ENCODE results near the gene PNMA6F. TPM values are rescaled to one million over a fixed set of nuclear protein-coding genes. Genes with fewer than 3 reads are reported as not detected.

PNMA6F gene
- total and polyA plus RNA-seq, 2 donors (not counting 1 experiment from before 2014, with no cell fraction given) = not detected

GRCh38 chrX:153338836-153339235 lies 17.3 kb upstream of the PNMA6F start:
- Histone ChIP-seq H3K27me3 (ENCODE audit: control insufficient read depth, insufficient read depth, low read length) (no peaks in the 10 kb centered on the region), H3K4me1 (ENCODE audit: control insufficient read depth, extremely low read depth, insufficient read depth, low read length) (no peaks in the 10 kb centered on the region), H3K36me3 (ENCODE audit: control insufficient read depth, insufficient read depth, low read length) (no peaks in the 10 kb centered on the region), H2AFZ (ENCODE audit: low read length) (no peak overlapping the region), H3K27ac (ENCODE audit: insufficient read depth, low read length) (no peak overlapping the region), H4K20me1 (ENCODE audit: control insufficient read depth, extremely low read depth, insufficient read depth, low read length) (no peaks in the 10 kb centered on the region), H3K4me3 (replicated peaks in 1 of 4; ENCODE audit: control extremely low read depth in 1 of 4, insufficient read depth in 1 of 4, low read depth in 3 of 4, low read length in 4 of 4) (no peak overlapping the region), H3K9me3 (ENCODE audit: control insufficient read depth, insufficient read depth, low read depth, low read length) (no peaks in the 10 kb centered on the region), H3K79me2 (ENCODE audit: control insufficient read depth, insufficient read depth, low read length) (peaks cover 8% of the 10 kb centered on the region), H3K4me2 (ENCODE audit: extremely low read depth, insufficient read depth, low read length) (no peak overlapping the region), H3K9ac (ENCODE audit: insufficient read depth, low read length) (no peak overlapping the region)
- no peak for TF ChIP-seq CTCF (conservative IDR thresholded peaks at IDR 0.05 in 1 of 2, IDR thresholded peaks at IDR 0.05 in 1 of 2; ENCODE audit: low read depth in 1 of 2, low read length in 2 of 2)
- TF ChIP-seq EZH2 (IDR thresholded peaks at IDR 0.05; ENCODE audit: low read length, missing control alignments) = no peak
- no peak for DNase-seq (ENCODE audit: low read depth in 2 of 2)

- Histone ChIP-seq H2AFZ (ENCODE audit: low read length) (no peak overlapping the region), H3K9me3 (ENCODE audit: control insufficient read depth, insufficient read depth, low read depth, low read length) (no peaks in the 10 kb centered on the region), H3K4me3 (replicated peaks in 1 of 4; ENCODE audit: control extremely low read depth in 1 of 4, insufficient read depth in 1 of 4, low read depth in 3 of 4, low read length in 4 of 4) (no peak overlapping the region), H3K79me2 (ENCODE audit: control insufficient read depth, insufficient read depth, low read length) (peaks cover 6% of the 10 kb centered on the region), H3K27me3 (ENCODE audit: control insufficient read depth, insufficient read depth, low read length) (no peaks in the 10 kb centered on the region), H3K27ac (ENCODE audit: insufficient read depth, low read length) (no peak overlapping the region), H3K4me1 (ENCODE audit: control insufficient read depth, extremely low read depth, insufficient read depth, low read length) (no peaks in the 10 kb centered on the region), H3K36me3 (ENCODE audit: control insufficient read depth, insufficient read depth, low read length) (no peaks in the 10 kb centered on the region), H3K4me2 (ENCODE audit: extremely low read depth, insufficient read depth, low read length) (no peak overlapping the region), H4K20me1 (ENCODE audit: control insufficient read depth, extremely low read depth, insufficient read depth, low read length) (no peaks in the 10 kb centered on the region), H3K9ac (ENCODE audit: insufficient read depth, low read length) (no peak overlapping the region)
- DNase-seq (ENCODE audit: low read depth in 2 of 2) = no peak
- no peak for TF ChIP-seq CTCF (conservative IDR thresholded peaks at IDR 0.05 in 1 of 2, IDR thresholded peaks at IDR 0.05 in 1 of 2; ENCODE audit: low read depth in 1 of 2, low read length in 2 of 2)
- TF ChIP-seq EZH2 (IDR thresholded peaks at IDR 0.05; ENCODE audit: low read length, missing control alignments) = no peak
Observed at GRCh38 chrX:153336988-153337387, 15.4 kb upstream of the PNMA6F start.

- H2AFZ ChIP-seq (ENCODE audit: low read length) = no peak overlapping the region
- no peaks in the 10 kb centered on the region for H3K9me3 ChIP-seq (ENCODE audit: control insufficient read depth, insufficient read depth, low read depth, low read length)
- H3K4me3 ChIP-seq (replicated peaks in 1 of 4; ENCODE audit: control extremely low read depth in 1 of 4, insufficient read depth in 1 of 4, low read depth in 3 of 4, low read length in 4 of 4) = no peak overlapping the region
- no peaks in the 10 kb centered on the region for H4K20me1 ChIP-seq (ENCODE audit: control insufficient read depth, extremely low read depth, insufficient read depth, low read length)
- no peaks in the 10 kb centered on the region for H3K4me1 ChIP-seq (ENCODE audit: control insufficient read depth, extremely low read depth, insufficient read depth, low read length)
- H3K79me2 ChIP-seq (ENCODE audit: control insufficient read depth, insufficient read depth, low read length) = peaks cover 6% of the 10 kb centered on the region
- H3K4me2 ChIP-seq (ENCODE audit: extremely low read depth, insufficient read depth, low read length) = no peak overlapping the region
- no peak for DNase-seq (ENCODE audit: low read depth in 2 of 2)
- no peak overlapping the region for H3K9ac ChIP-seq (ENCODE audit: insufficient read depth, low read length)
- no peaks in the 10 kb centered on the region for H3K36me3 ChIP-seq (ENCODE audit: control insufficient read depth, insufficient read depth, low read length)
- no peak overlapping the region for H3K27ac ChIP-seq (ENCODE audit: insufficient read depth, low read length)
- H3K27me3 ChIP-seq (ENCODE audit: control insufficient read depth, insufficient read depth, low read length) = no peaks in the 10 kb centered on the region
- no peak for TF ChIP-seq EZH2 (IDR thresholded peaks at IDR 0.05; ENCODE audit: low read length, missing control alignments)
- TF ChIP-seq CTCF (conservative IDR thresholded peaks at IDR 0.05 in 1 of 2, IDR thresholded peaks at IDR 0.05 in 1 of 2; ENCODE audit: low read depth in 1 of 2, low read length in 2 of 2) = no peak
Observed at GRCh38 chrX:153336121-153336894, 14.7 kb upstream of the PNMA6F start.
